ENCODE results near the gene SH3GL1.

GRCh38 chr19:4327877-4328242 lies 72.5 kb downstream of the SH3GL1 start:
- no peak for TF ChIP-seq YY1 (IDR thresholded peaks at IDR 0.05; ENCODE audit: insufficient read depth, insufficient read length)
- no peak for TF ChIP-seq SUZ12 (IDR thresholded peaks at IDR 0.05; ENCODE audit: extremely low read depth, insufficient read depth, insufficient read length)
